Psoas muscle (tissue), 8 donors: ENCODE results near the gene RAPGEF5. TPM values are rescaled to one million over a fixed set of nuclear protein-coding genes. Genes with fewer than 3 reads are reported as not detected.

Experiments
- ATAC-seq, 4 donors: fragments of 200-7000 bp; cut with Tn5 transposase; one replicate each; pipeline ENCODE4 v1.9.1; 2020; ENCODE audit warnings: moderate library complexity in 3 of 4, mild to moderate bottlenecking in 2 of 4
- DNase-seq, 2 donors: peaks; one replicate each; pipeline ENCODE4 v3.0.0-alpha.2; 2020
- H3K27ac ChIP-seq: fragments of 200-600 bp; one replicate; pipeline ENCODE4 v1.8.0; 2022
- H3K27me3 ChIP-seq, 3 donors: fragments of 200-600 bp in 1 of 3; one replicate each; pipeline versions ENCODE4 v1.6.1 to v1.8.0; 2013 to 2022; ENCODE audit warnings: low read length in 2 of 3, mild to moderate bottlenecking in 2 of 3, moderate library complexity in 1 of 3; ENCODE audit not compliant: insufficient read depth in 3 of 3
- H3K36me3 ChIP-seq, 2 donors: fragments of 200-600 bp in 1 of 2; one replicate each; pipeline versions ENCODE4 v1.6.1 to v1.8.0; 2013 to 2022; ENCODE audit warnings: low read depth in 1 of 2, mild to moderate bottlenecking in 1 of 2, moderate library complexity in 1 of 2; ENCODE audit not compliant: insufficient read depth in 1 of 2
- H3K4me1 ChIP-seq: fragments of 200-600 bp; one replicate; pipeline ENCODE4 v1.8.0; 2022
- H3K4me3 ChIP-seq: fragments of 200-600 bp; one replicate; pipeline ENCODE4 v1.8.0; 2022; ENCODE audit warnings: mild to moderate bottlenecking
- H3K9me3 ChIP-seq: fragments of 200-600 bp; one replicate; pipeline ENCODE4 v1.8.0; 2022
- CTCF ChIP-seq: fragments of 200-600 bp; IDR thresholded peaks from one replicate; pipeline ENCODE4 v1.8.0; 2022; ENCODE audit warnings: antibody characterized with exemption
- WGBS, 3 donors: extraction: QIAGEN DNeasy Blood & Tissue Kit; methylation state at CpG; one replicate each; pipeline versions ENCODE4 v1.1.6 to v1.1.7; 2013; 5-methylcytosine and 5-hydroxymethylcytosine counted together
- intact Hi-C, 2 donors: fragments of 100-400 bp; cut with DNase I; formaldehyde crosslinking; loops; one replicate each; pipeline versions ENCODE4 v1.11.0 to v1.14.2; 2022
- polyA plus RNA-seq, 3 donors: library from polyadenylated mRNA; stranded (reverse); fragments of 200-250 nt; gene quantifications; one replicate each; pipeline ENCODE4 v1.2.3, GENCODE V29; 2013
- total RNA-seq, 4 donors: library from RNA; stranded (reverse); fragmentation: NEBNext Ultra II Directional in 2 of 4; extraction: Animal tissue kit (Norgen Biotek cat#: 25700) in 2 of 4; gene quantifications; one replicate each; pipeline versions ENCODE4 v1.2.1 to v1.2.4, GENCODE V29; 2021 to 2023
- donor health status: healthy with polysubstance abuse.
- donor health status: DM: no; HTN: no; CAD: no; lungs with moderate emphysema.
- donor health status: Bipolar disorder and iron deficiency.
- donor health status: healthy.
- donor health status: DM: yes; HTN: yes; CAD: no.
- donor health status: DM: no; HTN: no; CAD: no.
- donor health status: DM: no; HTN: no; CAD: no.
- donor health status: DM: yes; HTN: yes; CAD: no.

RAPGEF5 gene
- total and polyA plus RNA-seq, 7 donors, result 2.6 to 10.8 (median 5.5) TPM

GRCh38 chr7:22292531-22292930 lies 64.4 kb downstream of the RAPGEF5 start:
- no peak overlapping the region for H3K27ac ChIP-seq
- no peak overlapping the region for H3K4me3 ChIP-seq
- TF ChIP-seq CTCF, result no peak
- H3K27me3 ChIP-seq, result peaks cover 0 to 4% (median 0%) of the 10 kb centered on the region in 3 donors
- WGBS, 3 donors, result 23 to 40% (median 38%) methylated on average over 3 of the region's 3 CpGs
- no peak for ATAC-seq
- H3K4me1 ChIP-seq, result no peaks in the 10 kb centered on the region
- no peaks in the 10 kb centered on the region for H3K36me3 ChIP-seq
- H3K9me3 ChIP-seq, result no peaks in the 10 kb centered on the region
- no peak for DNase-seq
- intact Hi-C loops, result no loop called here

DNA sequence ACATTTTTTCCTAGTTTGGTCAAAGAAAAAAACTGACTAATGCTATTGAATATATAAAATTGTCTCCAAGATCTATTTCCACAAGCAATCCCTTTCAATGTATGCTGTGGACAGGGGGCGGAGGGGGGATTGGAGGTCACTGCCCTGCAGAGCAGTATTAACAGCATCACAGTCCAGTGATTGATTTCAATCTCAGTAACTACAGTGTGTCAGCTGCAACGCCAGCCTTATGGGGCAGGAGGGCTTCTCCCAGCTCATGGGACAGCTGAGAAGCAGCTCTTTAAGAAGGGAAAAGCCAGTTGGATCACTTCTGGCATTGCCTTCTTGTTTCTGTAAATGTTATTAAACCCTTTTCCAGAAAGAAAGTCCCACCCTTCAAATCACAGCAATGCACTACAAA lies 65.0 kb downstream of the RAPGEF5 start:
- Histone ChIP-seq H3K27me3 (peaks cover 0 to 4% (median 0%) of the 10 kb centered on the region in 3 donors), H3K27ac (no peak overlapping the region), H3K36me3 (no peaks in the 10 kb centered on the region), H3K9me3 (no peaks in the 10 kb centered on the region), H3K4me1 (no peaks in the 10 kb centered on the region), H3K4me3 (no peak overlapping the region)
- DNase-seq, result no peak
- ATAC-seq, result no peak
- 73 to 77% (median 75%) methylated on average over 2 of the region's 2 CpGs for WGBS, 3 donors
- TF ChIP-seq CTCF, result no peak
- intact Hi-C loops, result no loop called here

DNA sequence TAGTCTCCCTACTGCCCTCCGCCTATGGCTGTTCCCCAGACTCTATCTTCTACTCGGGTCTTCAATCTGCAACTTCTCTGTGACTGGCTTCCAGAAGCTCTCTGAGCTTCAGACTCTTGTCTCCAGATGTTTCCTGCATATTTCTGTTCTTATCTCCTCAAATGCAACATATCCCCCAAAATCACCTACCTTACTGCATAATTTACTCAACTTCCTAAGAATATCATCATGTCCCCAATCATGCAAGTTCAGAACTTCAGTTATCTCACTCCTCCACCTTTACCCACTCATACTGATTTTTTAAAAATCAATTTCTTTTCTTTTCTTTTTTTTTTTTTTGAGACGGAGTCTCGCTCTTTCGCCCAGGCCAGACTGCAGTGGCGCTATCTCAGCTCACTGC lies 68.8 kb downstream of the RAPGEF5 start:
- H3K36me3 ChIP-seq, result no peaks in the 10 kb centered on the region
- H3K27me3 ChIP-seq, result peaks cover 0 to 4% (median 3%) of the 10 kb centered on the region in 3 donors
- no peak overlapping the region for H3K4me3 ChIP-seq
- DNase-seq (no peak), ATAC-seq (no peak)
- no peaks in the 10 kb centered on the region for H3K9me3 ChIP-seq
- no peaks in the 10 kb centered on the region for H3K4me1 ChIP-seq
- whole genome bisulfite sequencing, 3 donors, result 91 to 95% (median 93%) methylated on average over 5 to 6 of the region's 6 CpGs
- no peak for TF ChIP-seq CTCF
- H3K27ac ChIP-seq, result no peak overlapping the region
- intact Hi-C loops, result no loop called here

- Histone ChIP-seq H3K36me3 (no peaks in the 10 kb centered on the region), H3K4me3 (no peak overlapping the region), H3K4me1 (no peaks in the 10 kb centered on the region), H3K9me3 (no peaks in the 10 kb centered on the region), H3K27ac (no peak overlapping the region), H3K27me3 (peaks cover 0 to 4% (median 3%) of the 10 kb centered on the region in 3 donors)
- DNase-seq (no peak), ATAC-seq (no peak)
- WGBS, 3 donors, result 79 to 83% (median 82%) methylated on average over 2 of the region's 2 CpGs
- TF ChIP-seq CTCF, result no peak
- intact Hi-C loops, result no loop called here
These were observed 69.5 kb downstream of the RAPGEF5 start for GRCh38 chr7:22287412-22287811.

DNA sequence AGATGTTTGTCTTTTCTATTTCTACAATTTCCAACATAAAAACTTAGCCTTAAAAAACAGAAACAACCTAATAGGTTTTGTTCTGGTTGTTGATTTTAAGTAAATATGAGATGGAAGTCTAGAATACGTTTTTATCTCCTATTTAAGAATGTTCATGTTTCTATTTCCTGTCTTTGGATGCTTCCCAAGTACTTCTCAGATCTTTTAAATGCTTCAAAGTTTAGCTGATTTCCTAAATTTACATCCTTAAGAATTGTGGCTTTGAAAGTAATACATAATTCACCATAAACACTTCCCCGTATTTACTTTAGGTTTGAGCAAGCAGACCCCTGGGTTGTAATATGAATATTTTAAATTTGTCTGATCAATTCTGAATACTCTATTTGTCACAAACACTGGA lies 70.5 kb downstream of the RAPGEF5 start:
- DNase-seq (no peak), ATAC-seq (no peak)
- H3K4me3 ChIP-seq, result no peak overlapping the region
- no peak overlapping the region for H3K27ac ChIP-seq
- TF ChIP-seq CTCF, result no peak
- H3K27me3 ChIP-seq, result peaks cover 0 to 4% (median 3%) of the 10 kb centered on the region in 3 donors
- no peaks in the 10 kb centered on the region for H3K36me3 ChIP-seq
- H3K4me1 ChIP-seq, result no peaks in the 10 kb centered on the region
- H3K9me3 ChIP-seq, result no peaks in the 10 kb centered on the region
- intact Hi-C loops, result no loop called here
- 70 to 83% (median 71%) methylated on average over 2 of the region's 2 CpGs for WGBS, 3 donors
